H1 (cell line): ENCODE data around the gene STK33. TPM values are rescaled to one million over a fixed set of nuclear protein-coding genes. Genes with fewer than 3 reads are reported as not detected.

Source experiments
- CTCF ChIA-PET: fragments of 300-600 bp; sonication (Branson Sonifier 250); formaldehyde crosslinking; loops from one replicate; lab custom pipeline; 2021; ENCODE audit not compliant: partially characterized antibody; lab: Charles Lee
- POLR2A ChIA-PET: fragments of 300-600 bp; sonication (Branson Sonifier 250); formaldehyde crosslinking; loops from one replicate; lab custom pipeline; 2021; ENCODE audit warnings: inconsistent platforms; ENCODE audit not compliant: partially characterized antibody; lab: Charles Lee
- DNase-seq, 2 experiments: peaks; one replicate each; pipeline versions ENCODE4 v3.0.0 to v3.0.0-alpha.2; 2010 to 2022; ENCODE audit warnings: low spot score in 2 of 2, low read depth in 1 of 2, mixed read lengths in 1 of 2
- FAIRE-seq: peaks from 2 replicates; lab custom pipeline; 2011; peaks lifted over from hg19 to GRCh38; lab: Jason Lieb, UNC
- H2AFZ ChIP-seq: 2 replicates; pipeline ENCODE4 v1.8.1; 2012; ENCODE audit warnings: low read length, inconsistent platforms
- H2AK5ac ChIP-seq: 2 replicates; pipeline ENCODE4 v1.6.1; 2013; ENCODE audit warnings: low read depth, low read length
- H2BK120ac ChIP-seq: replicated peaks from 2 replicates; pipeline ENCODE3; 2013; ENCODE audit warnings: low read depth, low read length, inconsistent platforms
- H2BK12ac ChIP-seq: 2 replicates; pipeline ENCODE4 v1.6.1; 2013; ENCODE audit warnings: low read depth, low read length
- H2BK15ac ChIP-seq: 2 replicates; pipeline ENCODE4 v1.6.1; 2013; ENCODE audit warnings: low read length
- H2BK20ac ChIP-seq: 2 replicates; pipeline ENCODE4 v1.6.1; 2013; ENCODE audit warnings: low read length
- H2BK5ac ChIP-seq: 2 replicates; pipeline ENCODE4 v1.6.1; 2013; ENCODE audit warnings: low read depth, low read length
- H3K14ac ChIP-seq: 2 replicates; pipeline ENCODE4 v1.6.1; 2013; ENCODE audit warnings: inconsistent platforms; ENCODE audit not compliant: insufficient read length
- H3K18ac ChIP-seq: 2 replicates; pipeline ENCODE4 v1.6.1; 2013; ENCODE audit warnings: low read length; ENCODE audit errors: extremely low read depth
- H3K23ac ChIP-seq: 2 replicates; pipeline ENCODE4 v1.6.1; 2013; ENCODE audit warnings: inconsistent platforms; ENCODE audit not compliant: insufficient read length
- H3K23me2 ChIP-seq: 2 replicates; pipeline ENCODE4 v1.6.1; 2013; ENCODE audit warnings: low read depth, low read length
- H3K27ac ChIP-seq: 2 replicates; pipeline ENCODE4 v1.6.1; 2011; ENCODE audit warnings: low read depth, low read length, inconsistent platforms
- H3K27me3 ChIP-seq, 4 experiments: replicated peaks in 1 of 4; 1 replicate in 1 of 4; 2 replicates in 3 of 4; pipeline versions ENCODE4 v1.6.1 to v1.8.1; 2011 to 2013; ENCODE audit warnings: low read length in 3 of 4, mild to moderate bottlenecking in 3 of 4, inconsistent platforms in 2 of 4, mixed read lengths in 2 of 4, moderate library complexity in 1 of 4; ENCODE audit not compliant: control insufficient read depth in 3 of 4, insufficient read depth in 3 of 4; ENCODE audit errors: extremely low read depth in 1 of 4
- H3K36me3 ChIP-seq, 4 experiments: 2 replicates each; pipeline versions ENCODE4 v1.6.1 to v1.8.1; 2011 to 2013; ENCODE audit warnings: mild to moderate bottlenecking in 4 of 4, low read length in 3 of 4, moderate library complexity in 2 of 4, control low read depth in 1 of 4, inconsistent platforms in 1 of 4; ENCODE audit not compliant: insufficient read depth in 4 of 4, control insufficient read depth in 2 of 4
- H3K4ac ChIP-seq: replicated peaks from 2 replicates; pipeline ENCODE3; 2013; ENCODE audit warnings: low read length, low read depth, mixed read lengths, inconsistent platforms; ENCODE audit not compliant: insufficient read length
- H3K4me1 ChIP-seq, 4 experiments: replicated peaks in 1 of 4; 1 replicate in 1 of 4; 2 replicates in 3 of 4; pipeline versions ENCODE4 v1.6.1 to v1.8.1; 2011 to 2013; ENCODE audit warnings: low read length in 3 of 4, inconsistent platforms in 2 of 4, mixed read lengths in 1 of 4; ENCODE audit not compliant: insufficient read depth in 4 of 4, control insufficient read depth in 3 of 4
- H3K4me2 ChIP-seq, 2 experiments: 2 replicates each; pipeline versions ENCODE4 v1.6.1 to v1.8.1; 2011 to 2013; ENCODE audit warnings: low read depth in 2 of 2, low read length in 2 of 2, control low read depth in 1 of 2, inconsistent platforms in 1 of 2, mild to moderate bottlenecking in 1 of 2; ENCODE audit not compliant: insufficient read depth in 1 of 2
- H3K4me3 ChIP-seq, 4 experiments: fragments of 200-600, 300-600 bp in 1 of 4; sonication (generic), shearing (Covaris generic), sonication (Bioruptor Twin) in 1 of 4; 2 replicates each; pipeline versions ENCODE4 v1.5.1 to v1.8.1; 2011 to 2016; ENCODE audit warnings: low read length in 4 of 4, low read depth in 3 of 4, control low read depth in 2 of 4, inconsistent platforms in 2 of 4, mild to moderate bottlenecking in 2 of 4, mixed read lengths in 1 of 4, moderate library complexity in 1 of 4; ENCODE audit not compliant: insufficient read depth in 2 of 4; ENCODE audit errors: extremely low read depth in 1 of 4
- H3K56ac ChIP-seq: replicated peaks from 2 replicates; pipeline ENCODE3; 2013; ENCODE audit warnings: low read depth, mild to moderate bottlenecking, mixed read lengths, low read length, inconsistent platforms; ENCODE audit not compliant: insufficient read length
- H3K79me1 ChIP-seq: 2 replicates; pipeline ENCODE4 v1.6.1; 2013; ENCODE audit warnings: low read depth, low read length, control low read depth
- H3K79me2 ChIP-seq, 2 experiments: 2 replicates each; pipeline versions ENCODE4 v1.6.1 to v1.8.1; 2012 to 2013; ENCODE audit warnings: low read length in 2 of 2, mild to moderate bottlenecking in 2 of 2, inconsistent platforms in 1 of 2; ENCODE audit not compliant: insufficient read depth in 2 of 2, control insufficient read depth in 1 of 2
- H3K9ac ChIP-seq, 4 experiments: replicated peaks in 1 of 4; 1 replicate in 1 of 4; 2 replicates in 3 of 4; pipeline versions ENCODE4 v1.6.1 to v1.8.1; 2011 to 2013; ENCODE audit warnings: low read depth in 3 of 4, low read length in 3 of 4, control low read depth in 2 of 4, mild to moderate bottlenecking in 2 of 4, moderate library complexity in 2 of 4, inconsistent platforms in 1 of 4; ENCODE audit errors: extremely low read depth in 1 of 4
- H3K9me3 ChIP-seq, 2 experiments: 2 replicates each; pipeline versions ENCODE4 v1.6.1 to v1.8.1; 2012 to 2013; ENCODE audit warnings: mild to moderate bottlenecking in 2 of 2, moderate library complexity in 2 of 2, control low read depth in 1 of 2, inconsistent platforms in 1 of 2, low read depth in 1 of 2, low read length in 1 of 2, mixed read lengths in 1 of 2; ENCODE audit not compliant: insufficient read depth in 2 of 2
- H4K20me1 ChIP-seq, 2 experiments: replicated peaks in 1 of 2; 2 replicates each; pipeline versions ENCODE3 to v1.8.1; 2011 to 2013; ENCODE audit warnings: inconsistent platforms in 2 of 2, low read length in 2 of 2, mild to moderate bottlenecking in 1 of 2; ENCODE audit not compliant: insufficient read depth in 2 of 2, control insufficient read depth in 1 of 2
- H4K5ac ChIP-seq: 2 replicates; pipeline ENCODE4 v1.6.1; 2013; ENCODE audit warnings: low read length, low read depth, mixed read lengths, inconsistent platforms; ENCODE audit not compliant: insufficient read length
- H4K8ac ChIP-seq: 2 replicates; pipeline ENCODE4 v1.8.0; 2013; ENCODE audit warnings: mild to moderate bottlenecking, moderate library complexity, low read length, inconsistent platforms; ENCODE audit not compliant: insufficient read depth; ENCODE audit errors: extremely low read depth
- H4K91ac ChIP-seq: replicated peaks from 2 replicates; pipeline ENCODE3; 2013; ENCODE audit warnings: low read length, mixed read lengths, inconsistent platforms; ENCODE audit not compliant: insufficient read length
- ATF3 ChIP-seq: IDR thresholded peaks from 2 replicates; pipeline ENCODE4 v1.6.1; 2011; ENCODE audit warnings: low read depth, mild to moderate bottlenecking, low read length; ENCODE audit not compliant: insufficient read depth
- CEBPB ChIP-seq: IDR thresholded peaks from 2 replicates; pipeline ENCODE4 v1.6.1; 2012; ENCODE audit warnings: low read depth, low read length
- GABPA ChIP-seq: IDR thresholded peaks from 2 replicates; pipeline ENCODE4 v1.6.1; 2011; ENCODE audit warnings: mild to moderate bottlenecking, low read length, moderate library complexity, borderline replicate concordance; ENCODE audit not compliant: insufficient read depth
- JUN ChIP-seq: IDR thresholded peaks from 2 replicates; pipeline ENCODE4 v1.6.1; 2011; ENCODE audit warnings: low read depth, mild to moderate bottlenecking, improper control_type of control experiment, low read length
- MAFK ChIP-seq: IDR thresholded peaks from 2 replicates; pipeline ENCODE4 v1.6.1; 2012; ENCODE audit warnings: low read depth, mild to moderate bottlenecking, improper control_type of control experiment, low read length
- NRF1 ChIP-seq: IDR thresholded peaks from 2 replicates; pipeline ENCODE4 v1.6.1; 2011; ENCODE audit warnings: mild to moderate bottlenecking, low read depth, low read length, improper control_type of control experiment
- RBBP5 ChIP-seq: IDR thresholded peaks from 2 replicates; pipeline ENCODE4 v1.7.1; 2012; ENCODE audit warnings: low read depth, mild to moderate bottlenecking, inconsistent platforms, low read length, moderate library complexity, borderline replicate concordance
- RXRA ChIP-seq: IDR thresholded peaks from 2 replicates; pipeline ENCODE4 v1.6.1; 2011; ENCODE audit warnings: low read depth, mild to moderate bottlenecking, low read length, moderate library complexity; ENCODE audit not compliant: insufficient read depth
- SP4 ChIP-seq: IDR thresholded peaks from 2 replicates; pipeline ENCODE4 v1.6.1; 2012; ENCODE audit warnings: low read length, inconsistent platforms
- ZNF274 ChIP-seq: IDR thresholded peaks from 2 replicates; pipeline ENCODE4 v1.7.0; 2012; ENCODE audit warnings: low read length, borderline replicate concordance; ENCODE audit errors: extremely low read depth
- WGBS, 2 experiments: shearing (Covaris generic) in 1 of 2; methylation state at CpG; one replicate each; pipeline versions ENCODE4 v1.1.6 to v1.1.7; 2013 to 2015; ENCODE audit warnings: low lambda C conversion rate in 2 of 2, mixed read lengths in 2 of 2, inconsistent platforms in 1 of 2, low coverage in 1 of 2, missing lambda C conversion rate in 1 of 2; ENCODE audit not compliant: insufficient replicate concordance in 2 of 2, insufficient coverage in 1 of 2, insufficient read length in 1 of 2; ENCODE audit errors: extremely low coverage in 1 of 2, missing lambda C conversion rate in 1 of 2; 5-methylcytosine and 5-hydroxymethylcytosine counted together
- polyA plus RNA-seq, 7 experiments: library from polyadenylated mRNA; depleted of rRNA in 3 of 7; stranded (reverse) in 5 of 7; unstranded in 2 of 7; fragments of >200 nt in 5 of 7; fragments of 200-250 nt in 2 of 7; gene quantifications; 1 replicate in 5 of 7; 2 replicates in 1 of 7; 4 replicates in 1 of 7; pipeline versions ENCODE4 v1.2.1 to v1.2.3, GENCODE V29; 2011 to 2013; ENCODE audit warnings: missing spikeins in 2 of 7, mixed read lengths in 2 of 7
- total RNA-seq: library from RNA; stranded (reverse); fragmentation: NEBNext Ultra II Directional; extraction: Animal tissue kit (Norgen Biotek cat#: 25700); gene quantifications from 2 replicates; pipeline ENCODE4 v1.2.1, GENCODE V29; 2021

The STK33 gene
- total and polyA plus RNA-seq, 2 of the 8 experiments (the other 6 are each of a cell fraction or from before 2014, with no cell fraction given) = 8.8 to 25.1 TPM

- H3K18ac ChIP-seq = no peak overlapping the region
- H3K4me2 ChIP-seq = no peak overlapping the region
- no peak overlapping the region for H4K5ac ChIP-seq
- no peak overlapping the region for H3K23ac ChIP-seq
- no peaks in the 10 kb centered on the region for H3K27me3 ChIP-seq
- H3K36me3 ChIP-seq = no peaks in the 10 kb centered on the region
- H2AFZ ChIP-seq = no peak overlapping the region
- no peak overlapping the region for H2BK20ac ChIP-seq
- no peak overlapping the region for H4K8ac ChIP-seq
- H4K20me1 ChIP-seq = no peaks in the 10 kb centered on the region
- no peaks in the 10 kb centered on the region for H3K23me2 ChIP-seq
- H2BK120ac ChIP-seq = no peak overlapping the region
- no peak overlapping the region for H2BK12ac ChIP-seq
- no peak for DNase-seq
- CTCF ChIA-PET = interaction anchor here (0.6 to 0.7 kb wide), 2 partner anchors 38 to 53 kb away, joined by 3 read pairs; no protein-coding TSS in a partner anchor
- H3K14ac ChIP-seq = no peak overlapping the region
- no peak overlapping the region for H3K4ac ChIP-seq
- H2AK5ac ChIP-seq = no peak overlapping the region
- H3K79me1 ChIP-seq = no peaks in the 10 kb centered on the region
- H3K9ac ChIP-seq = no peak overlapping the region
- FAIRE-seq = no peak
- H4K91ac ChIP-seq = no peak overlapping the region
- H3K4me3 ChIP-seq = no peak overlapping the region
- 90% methylated on average over 3 of the region's 3 CpGs; no CpG with 5 or more reads in 1 of the 2 experiments for WGBS, 2 experiments
- no peaks in the 10 kb centered on the region for H3K9me3 ChIP-seq
- no peaks in the 10 kb centered on the region for H3K79me2 ChIP-seq
- no peak overlapping the region for H3K27ac ChIP-seq
- no peak for TF ChIP-seq SP4
- TF ChIP-seq NRF1 = no peak
- no peak for TF ChIP-seq CEBPB
- no peak for TF ChIP-seq GABPA
- no peak for TF ChIP-seq ZNF274
- TF ChIP-seq RBBP5 = no peak
- no peak for TF ChIP-seq MAFK
- no peak for TF ChIP-seq RXRA
- TF ChIP-seq JUN = no peak
- no peak for TF ChIP-seq ATF3
- H2BK5ac ChIP-seq = no peak overlapping the region
- no peak overlapping the region for H2BK15ac ChIP-seq
- H3K4me1 ChIP-seq = no peaks in the 10 kb centered on the region
- H3K56ac ChIP-seq = no peak overlapping the region
- POLR2A ChIA-PET = interaction anchor here (1.4 kb wide), 1 partner anchor 248 kb away, joined by 3 read pairs; no protein-coding TSS in a partner anchor
Observed at GRCh38 chr11:8440649-8441048, 153.4 kb downstream of the STK33 start.
